Mucosa of rectum (tissue), 2 donors: ENCODE results near the gene STARD8.

Source experiments
- H3K27ac ChIP-seq, 2 donors: one replicate each; pipeline ENCODE4 v1.7.0; 2013; ENCODE audit warnings: inconsistent platforms in 2 of 2, low read depth in 2 of 2, low read length in 2 of 2
- H3K27me3 ChIP-seq, 2 donors: one replicate each; pipeline ENCODE4 v1.7.0; 2013; ENCODE audit warnings: low read length in 2 of 2; ENCODE audit not compliant: control insufficient read depth in 2 of 2, insufficient read depth in 2 of 2
- H3K36me3 ChIP-seq, 2 donors: one replicate each; pipeline ENCODE4 v1.7.0; 2013; ENCODE audit warnings: low read length in 2 of 2; ENCODE audit not compliant: control insufficient read depth in 2 of 2, insufficient read depth in 2 of 2
- H3K4me1 ChIP-seq, 2 donors: one replicate each; pipeline ENCODE4 v1.7.0; 2013; ENCODE audit warnings: low read length in 2 of 2, mild to moderate bottlenecking in 1 of 2; ENCODE audit not compliant: control insufficient read depth in 2 of 2, insufficient read depth in 2 of 2
- H3K4me3 ChIP-seq, 2 donors: one replicate each; pipeline ENCODE4 v1.7.0; 2013; ENCODE audit warnings: low read length in 2 of 2
- H3K9ac ChIP-seq, 2 donors: one replicate each; pipeline ENCODE4 v1.7.0; 2013; ENCODE audit warnings: low read length in 2 of 2, low read depth in 1 of 2, mild to moderate bottlenecking in 1 of 2
- H3K9me3 ChIP-seq, 2 donors: one replicate each; pipeline ENCODE4 v1.7.0; 2013; ENCODE audit warnings: low read length in 2 of 2; ENCODE audit not compliant: control insufficient read depth in 2 of 2
- donor health status: healthy.
- donor health status: Normal muscosa, but diverticular disease.

STARD8 gene

DNA sequence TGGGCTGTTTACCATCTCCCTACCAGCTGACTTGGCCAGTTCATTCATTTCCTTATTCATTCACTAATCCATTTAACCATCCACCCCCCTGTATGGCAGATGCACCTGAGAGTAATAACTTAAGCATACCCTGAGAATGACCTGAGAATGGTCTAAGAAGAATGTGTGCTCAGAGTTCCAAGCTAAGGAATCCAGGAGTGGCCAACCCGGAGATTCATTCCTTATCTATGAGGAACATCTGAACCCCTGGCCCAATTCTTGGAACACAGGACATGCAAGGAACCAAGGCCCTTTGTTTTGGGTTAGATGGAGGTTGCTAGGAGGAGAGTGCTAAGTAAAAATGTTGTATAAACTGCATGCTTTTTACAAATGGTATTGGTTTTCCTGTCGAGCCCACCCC, 13.5 kb upstream of the STARD8 start:
- H3K4me1 ChIP-seq = no peaks in the 10 kb centered on the region
- H3K9ac ChIP-seq = no peak overlapping the region
- H3K36me3 ChIP-seq = no peaks in the 10 kb centered on the region
- H3K9me3 ChIP-seq = no peaks in the 10 kb centered on the region
- no peak overlapping the region for H3K27ac ChIP-seq
- H3K27me3 ChIP-seq = peaks cover 0 to 5% of the 10 kb centered on the region in 2 donors
- H3K4me3 ChIP-seq = no peak overlapping the region

DNA sequence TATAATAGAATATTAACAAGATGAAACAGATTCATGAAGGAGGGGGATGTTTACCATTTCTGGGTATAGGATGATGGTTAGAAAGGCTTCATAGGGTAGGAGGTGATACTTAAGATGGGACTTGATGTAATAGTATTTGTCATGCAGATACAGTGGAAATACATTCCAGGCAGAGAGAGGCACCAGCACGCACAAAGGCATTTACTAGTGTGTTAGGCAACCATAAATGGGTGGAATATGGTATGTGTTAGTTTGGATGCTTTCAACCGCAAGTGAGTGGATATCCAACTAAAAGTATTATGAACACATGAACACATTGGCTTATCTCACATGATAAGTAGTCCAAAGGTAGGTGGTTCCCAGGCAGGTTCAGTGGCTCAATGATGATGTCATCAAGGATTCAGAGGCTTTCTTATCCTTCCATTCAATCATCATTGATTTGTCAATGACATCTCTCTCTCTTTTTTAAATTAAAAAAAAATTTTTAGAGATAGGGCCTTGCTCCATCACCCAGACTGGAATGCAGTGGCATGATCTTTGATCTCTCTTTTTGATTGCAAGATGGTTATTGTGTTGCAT, 12.7 kb upstream of the STARD8 start:
- H3K4me1 ChIP-seq = no peaks in the 10 kb centered on the region
- H3K27me3 ChIP-seq = peaks cover 0 to 7% of the 10 kb centered on the region in 2 donors
- no peak overlapping the region for H3K9ac ChIP-seq
- no peaks in the 10 kb centered on the region for H3K9me3 ChIP-seq
- H3K36me3 ChIP-seq = no peaks in the 10 kb centered on the region
- no peak overlapping the region for H3K4me3 ChIP-seq
- H3K27ac ChIP-seq = no peak overlapping the region

DNA sequence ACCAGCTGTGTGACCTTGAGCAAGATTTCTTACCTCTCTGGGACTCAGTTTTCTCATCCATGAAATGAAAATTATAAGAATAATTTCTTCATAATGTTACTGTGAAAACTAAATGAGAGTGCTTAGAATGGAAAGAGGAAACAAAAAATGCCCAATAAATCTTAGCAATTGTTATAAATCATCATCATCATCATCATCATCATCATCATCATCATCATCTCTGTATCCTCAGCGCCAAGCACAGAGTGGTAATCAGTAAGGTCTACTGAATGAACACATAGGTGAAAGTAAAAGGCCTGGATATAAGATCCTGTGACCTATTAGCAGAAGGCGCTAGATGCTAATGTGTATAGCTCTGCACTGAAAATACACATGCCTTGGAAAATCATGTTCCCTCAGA, 6.8 kb upstream of the STARD8 start:
- Histone ChIP-seq H3K27ac (no peak overlapping the region), H3K27me3 (peaks cover 2% of the 10 kb centered on the region in 2 donors), H3K4me1 (no peaks in the 10 kb centered on the region), H3K36me3 (no peaks in the 10 kb centered on the region), H3K4me3 (no peak overlapping the region), H3K9ac (no peak overlapping the region), H3K9me3 (no peaks in the 10 kb centered on the region)

GRCh38 chrX:68644861-68645260, 2.6 kb upstream of the STARD8 start:
- no peaks in the 10 kb centered on the region for H3K9me3 ChIP-seq
- peaks cover 6 to 9% of the 10 kb centered on the region in 2 donors for H3K27me3 ChIP-seq
- H3K9ac ChIP-seq = no peak overlapping the region
- H3K4me3 ChIP-seq = no peak overlapping the region
- no peaks in the 10 kb centered on the region for H3K36me3 ChIP-seq
- H3K4me1 ChIP-seq = no peaks in the 10 kb centered on the region
- no peak overlapping the region for H3K27ac ChIP-seq

DNA sequence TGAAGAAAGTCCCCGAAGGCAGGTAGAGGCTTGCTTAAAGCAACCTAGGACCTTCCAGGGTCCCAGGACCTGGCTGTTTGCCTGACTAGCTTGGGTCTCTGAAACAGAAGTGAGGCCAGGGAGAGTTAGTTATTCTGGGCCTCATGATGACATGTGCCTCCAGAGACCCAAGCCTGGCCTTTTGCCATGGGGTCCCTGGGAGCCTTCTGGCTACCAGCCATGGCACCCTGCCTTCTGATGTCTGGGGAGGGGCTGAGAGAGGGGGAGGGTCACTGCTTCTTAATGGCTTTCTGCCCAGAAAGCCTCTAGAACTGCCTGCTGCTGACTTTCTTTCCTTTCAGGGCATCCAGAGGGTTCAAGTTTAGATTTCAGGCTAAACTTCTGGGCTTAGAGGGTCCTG, 1.0 kb upstream of the STARD8 start:
- H3K9me3 ChIP-seq = no peaks in the 10 kb centered on the region
- H3K9ac ChIP-seq = no peak overlapping the region
- no peak overlapping the region for H3K27ac ChIP-seq
- no peak overlapping the region for H3K4me3 ChIP-seq
- H3K4me1 ChIP-seq = no peaks in the 10 kb centered on the region
- peaks cover 4 to 9% of the 10 kb centered on the region in 2 donors for H3K27me3 ChIP-seq
- no peaks in the 10 kb centered on the region for H3K36me3 ChIP-seq

DNA sequence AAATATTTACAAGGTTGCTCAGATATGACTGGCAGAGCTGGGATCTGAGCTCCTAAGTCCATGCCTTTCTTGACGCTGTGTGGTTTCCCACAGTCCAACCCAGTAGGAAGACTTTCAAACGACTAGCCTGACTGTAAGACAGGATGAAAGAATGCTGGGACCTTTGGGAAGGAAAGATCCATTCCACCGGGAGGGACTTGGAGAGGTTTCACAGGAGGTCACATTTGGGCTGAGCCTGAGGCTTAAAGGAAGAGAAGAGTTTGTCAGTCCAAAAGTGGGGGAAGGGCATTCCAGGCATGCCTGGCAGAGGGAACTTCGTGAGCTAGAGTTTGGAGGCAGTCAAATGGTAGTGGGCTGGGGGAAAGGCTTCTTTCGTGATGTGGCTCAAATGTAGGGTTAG, 1.5 kb downstream of the STARD8 start:
- Histone ChIP-seq H3K9me3 (no peaks in the 10 kb centered on the region), H3K27ac (no peak overlapping the region), H3K27me3 (peaks cover 6 to 9% of the 10 kb centered on the region in 2 donors), H3K36me3 (no peaks in the 10 kb centered on the region), H3K4me3 (no peak overlapping the region), H3K9ac (no peak overlapping the region), H3K4me1 (no peaks in the 10 kb centered on the region)

- Histone ChIP-seq H3K9me3 (no peaks in the 10 kb centered on the region), H3K4me1 (no peaks in the 10 kb centered on the region), H3K27ac (no peak overlapping the region), H3K27me3 (peaks cover 6 to 9% of the 10 kb centered on the region in 2 donors), H3K9ac (no peak overlapping the region), H3K4me3 (no peak overlapping the region), H3K36me3 (no peaks in the 10 kb centered on the region)
Observed at GRCh38 chrX:68650491-68650890, 3.0 kb downstream of the STARD8 start.

DNA sequence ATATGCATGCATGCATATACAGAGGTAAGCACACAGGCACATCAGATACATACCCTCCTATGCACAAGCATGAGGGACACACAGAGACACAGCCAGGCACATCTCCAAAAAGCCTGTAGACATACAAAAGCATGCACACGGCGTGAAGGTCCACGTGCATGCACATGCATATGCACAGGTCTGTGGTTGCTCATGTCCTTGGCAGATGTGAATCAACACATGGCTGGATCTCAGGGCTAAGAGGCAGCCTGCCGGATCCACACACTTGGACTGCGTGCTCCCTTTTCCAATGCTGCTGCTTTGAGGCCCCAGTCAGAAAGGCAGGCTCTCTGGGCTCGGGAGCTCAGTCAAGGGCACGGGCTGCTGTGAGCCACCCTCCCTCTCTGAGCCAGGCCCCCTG, 3.6 kb downstream of the STARD8 start:
- Histone ChIP-seq H3K4me3 (no peak overlapping the region), H3K4me1 (no peaks in the 10 kb centered on the region), H3K36me3 (no peaks in the 10 kb centered on the region), H3K9me3 (no peaks in the 10 kb centered on the region), H3K27ac (no peak overlapping the region), H3K9ac (no peak overlapping the region), H3K27me3 (peaks cover 6 to 9% of the 10 kb centered on the region in 2 donors)

GRCh38 chrX:68652326-68653170, 5.1 kb downstream of the STARD8 start:
- Histone ChIP-seq H3K4me1 (no peaks in the 10 kb centered on the region), H3K9me3 (no peaks in the 10 kb centered on the region), H3K27me3 (peaks cover 2 to 4% of the 10 kb centered on the region in 2 donors), H3K27ac (no peak overlapping the region), H3K4me3 (no peak overlapping the region), H3K9ac (no peak overlapping the region), H3K36me3 (no peaks in the 10 kb centered on the region)

DNA sequence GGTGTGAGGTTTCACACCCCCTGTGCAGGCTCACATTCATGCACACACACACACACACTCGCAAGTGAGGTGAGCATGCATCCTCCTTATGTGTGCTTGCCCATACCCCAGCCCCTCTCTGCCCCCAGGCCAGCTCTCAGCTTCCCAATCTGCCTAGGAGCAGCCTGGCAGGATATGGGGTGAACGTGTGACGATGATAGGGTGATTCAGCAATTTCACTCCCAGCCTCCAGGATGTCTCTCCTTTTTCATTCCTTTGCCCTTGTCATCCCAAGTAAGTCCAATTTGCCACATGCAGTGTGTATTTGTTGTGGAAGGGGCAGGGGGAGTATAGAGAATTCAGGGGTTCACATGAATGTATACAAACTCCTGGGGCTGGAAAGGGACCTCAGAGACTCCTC, 7.2 kb downstream of the STARD8 start:
- Histone ChIP-seq H3K4me1 (no peaks in the 10 kb centered on the region), H3K27ac (no peak overlapping the region), H3K27me3 (peaks cover 0 to 2% of the 10 kb centered on the region in 2 donors), H3K36me3 (no peaks in the 10 kb centered on the region), H3K4me3 (no peak overlapping the region), H3K9ac (no peak overlapping the region), H3K9me3 (no peaks in the 10 kb centered on the region)
